HG02943 (cell line): ENCODE data around the gene CAND2.

ENCODE experiments used
- ATAC-seq: cut with Tn5 transposase; IDR thresholded peaks from one replicate; pipeline ENCODE4 v1.9.1; 2021; ENCODE audit warnings: mild to moderate bottlenecking, low read depth, moderate library complexity; ENCODE audit not compliant: unreplicated experiment

Gene CAND2

GRCh38 chr3:12882336-12883310, 86.1 kb downstream of the CAND2 start:
- ATAC-seq: no peak

- ATAC-seq: no peak
Measured at GRCh38 chr3:12884186-12884680, 87.8 kb downstream of the CAND2 start.
